B cell (primary cell): ENCODE data around the gene RHOT2. TPM values are rescaled to one million over a fixed set of nuclear protein-coding genes. Genes with fewer than 3 reads are reported as not detected.
A peak's percentile ranks its signal among the peaks of the same experiment; 100 is the strongest.

ENCODE experiments used
- ATAC-seq: fragments of 200-7000 bp; cut with Tn5 transposase; one replicate; pipeline ENCODE4 v1.10.0; 2021; ENCODE audit warnings: low read depth, mild to moderate bottlenecking, moderate number of reproducible peaks, moderate library complexity
- CTCF ChIA-PET: fragments of 350-600 bp; sonication (Branson Sonifier 250); formaldehyde crosslinking; loops from one replicate; lab custom pipeline; 2021; ENCODE audit warnings: antibody characterized with exemption, inconsistent platforms; lab: Charles Lee
- POLR2A ChIA-PET: fragments of 350-600 bp; sonication (Branson Sonifier 250); formaldehyde crosslinking; loops from one replicate; lab custom pipeline; 2021; ENCODE audit warnings: antibody characterized with exemption; lab: Charles Lee
- DNase-seq: peaks from one replicate; pipeline ENCODE4 v3.0.0; 2013
- H2AFZ ChIP-seq: 2 replicates; pipeline ENCODE4 v1.6.1; 2012; ENCODE audit warnings: mild to moderate bottlenecking, low read depth, low read length; ENCODE audit not compliant: insufficient read depth, poor library complexity, severe bottlenecking
- H3K27ac ChIP-seq, 2 donors: 1 replicate in 1 of 2; 2 replicates in 1 of 2; pipeline ENCODE4 v1.5.1; 2012 to 2013; ENCODE audit warnings: low read length in 2 of 2, mild to moderate bottlenecking in 2 of 2, moderate library complexity in 1 of 2
- H3K27me3 ChIP-seq, 4 experiments: fragments of 200-600 bp in 1 of 4; sonication (generic) in 1 of 4; replicated peaks in 1 of 4; 1 replicate in 2 of 4; 2 replicates in 2 of 4; pipeline versions ENCODE4 v1.6.1 to v1.7.0; 2013 to 2016; ENCODE audit warnings: low read length in 3 of 4, mild to moderate bottlenecking in 2 of 4, mixed read lengths in 1 of 4, moderate library complexity in 1 of 4; ENCODE audit not compliant: insufficient read depth in 4 of 4, control insufficient read depth in 3 of 4; ENCODE audit errors: control extremely low read depth in 1 of 4
- H3K36me3 ChIP-seq, 2 experiments: replicated peaks in 1 of 2; 1 replicate in 1 of 2; 2 replicates in 1 of 2; pipeline versions ENCODE4 v1.6.1 to v1.7.1; 2013; ENCODE audit warnings: low read length in 1 of 2; ENCODE audit not compliant: insufficient read depth in 2 of 2, control insufficient read depth in 1 of 2; ENCODE audit errors: control extremely low read depth in 1 of 2, extremely low read depth in 1 of 2
- H3K4me1 ChIP-seq, 2 donors: fragments of 200-600 bp in 1 of 2; sonication (generic) in 1 of 2; 1 replicate in 1 of 2; 2 replicates in 1 of 2; pipeline versions ENCODE4 v1.5.1 to v1.6.1; 2013 to 2017; ENCODE audit warnings: low read length in 2 of 2; ENCODE audit not compliant: control insufficient read depth in 2 of 2, insufficient read depth in 2 of 2
- H3K4me2 ChIP-seq: replicated peaks from 2 replicates; pipeline ENCODE3; 2012; ENCODE audit warnings: mild to moderate bottlenecking, low read depth, low read length; ENCODE audit not compliant: poor library complexity, severe bottlenecking
- H3K4me3 ChIP-seq, 5 experiments: fragments of 200-600 bp in 1 of 5; sonication (generic) in 1 of 5; 1 replicate in 3 of 5; 2 replicates in 2 of 5; pipeline versions ENCODE4 v1.5.1 to v1.7.0; 2011 to 2016; ENCODE audit warnings: low read length in 4 of 5, mild to moderate bottlenecking in 4 of 5, low read depth in 2 of 5, control low read depth in 1 of 5, moderate library complexity in 1 of 5; ENCODE audit not compliant: insufficient read depth in 1 of 5; ENCODE audit errors: control extremely low read depth in 1 of 5, extremely low read depth in 1 of 5
- H3K79me2 ChIP-seq: fragments of 200-600 bp; sonication (generic); one replicate; pipeline ENCODE4 v1.6.0; 2016; ENCODE audit warnings: low read length; ENCODE audit not compliant: control insufficient read depth, insufficient read depth
- H3K9ac ChIP-seq: fragments of 200-600 bp; sonication (generic); 2 replicates; pipeline ENCODE4 v1.6.1; 2017; ENCODE audit warnings: mild to moderate bottlenecking, low read length, moderate library complexity
- H3K9me3 ChIP-seq, 3 donors: one replicate each; pipeline versions ENCODE4 v1.6.1 to v1.7.1; 2013; ENCODE audit warnings: low read length in 2 of 3; ENCODE audit not compliant: control insufficient read depth in 2 of 3, insufficient read depth in 1 of 3; ENCODE audit errors: control extremely low read depth in 1 of 3
- H4K20me1 ChIP-seq: 2 replicates; pipeline ENCODE4 v1.6.0; 2012; ENCODE audit warnings: mild to moderate bottlenecking, low read length; ENCODE audit not compliant: insufficient read depth, control insufficient read depth, poor library complexity, severe bottlenecking
- H3K27ac Mint-ChIP-seq: one replicate; pipeline ENCODE4 v1.8.0; 2021; ENCODE audit warnings: mixed read lengths
- H3K27me3 Mint-ChIP-seq: one replicate; pipeline ENCODE4 v1.8.0; 2021; ENCODE audit warnings: mixed read lengths
- H3K4me1 Mint-ChIP-seq: one replicate; pipeline ENCODE4 v1.8.0; 2021; ENCODE audit warnings: mixed read lengths
- H3K4me3 Mint-ChIP-seq: one replicate; pipeline ENCODE4 v1.8.0; 2021; ENCODE audit warnings: mixed read lengths
- H3K9me3 Mint-ChIP-seq: one replicate; pipeline ENCODE4 v1.8.0; 2022; ENCODE audit warnings: mixed read lengths; ENCODE audit not compliant: insufficient read depth
- CTCF ChIP-seq: fragments of 200-600 bp; IDR thresholded peaks from one replicate; pipeline ENCODE4 v1.8.0; 2022; ENCODE audit warnings: antibody characterized with exemption, mild to moderate bottlenecking
- EZH2 ChIP-seq: IDR thresholded peaks from 2 replicates; pipeline ENCODE4 v1.6.1; 2012; ENCODE audit warnings: borderline replicate concordance, low read depth, mild to moderate bottlenecking, moderate library complexity, low read length; ENCODE audit not compliant: insufficient read depth, poor library complexity, severe bottlenecking
- WGBS: methylation state at CpG from one replicate; pipeline ENCODE4 v1.1.5; 2013; ENCODE audit warnings: missing lambda C conversion rate; ENCODE audit not compliant: insufficient coverage; 5-methylcytosine and 5-hydroxymethylcytosine counted together
- intact Hi-C: fragments of 100-400 bp; cut with micrococcal nuclease; formaldehyde crosslinking; loops from one replicate; pipeline ENCODE4 v1.10.0; 2022
- polyA plus RNA-seq: library from polyadenylated mRNA; depleted of rRNA; stranded (reverse); fragments of >200 nt; gene quantifications from 2 replicates; pipeline ENCODE4 v1.2.3, GENCODE V29; 2012
- total RNA-seq, 2 donors: library from RNA; stranded (reverse); fragments of 120-200 nt in 1 of 2; gene quantifications; 1 replicate in 1 of 2; 2 replicates in 1 of 2; pipeline versions ENCODE4 v1.2.3 to v1.2.4, GENCODE V29; 2013 to 2022

RHOT2 gene
- total and polyA plus RNA-seq, 2 donors (not counting 1 experiment from before 2014, with no cell fraction given), result 207 to 461 TPM

GRCh38 chr16:720447-720989 is 52.6 kb downstream of the RHOT2 start:
- DNase-seq (peak; percentile 59), ATAC-seq (no peak)
- Histone ChIP-seq H3K9me3 (peaks cover 0 to 11% (median 0%) of the 10 kb centered on the region in 3 donors), H3K27ac (peak overlapping the region; percentile 54 to 86), H3K79me2 (no peaks in the 10 kb centered on the region), H3K4me2 (peak overlapping the region; percentile 98), H3K4me3 (peak overlapping the region; percentile 34 to 76 (median 73)), H3K36me3 (no peaks in the 10 kb centered on the region), H3K9ac (peak overlapping the region; percentile 77), H3K27me3 (peaks cover 0 to 11% (median 5%) of the 10 kb centered on the region in 4 experiments), H2AFZ (peak overlapping the region; percentile 77), H3K4me1 (peaks cover 23 to 37% of the 10 kb centered on the region in 2 donors), H4K20me1 (peaks cover 20% of the 10 kb centered on the region)
- 0% methylated on average over 36 of the region's 38 CpGs for WGBS
- Mint-ChIP-seq H3K27me3 (no peaks in the 10 kb centered on the region), H3K4me1 (peaks cover 15% of the 10 kb centered on the region), H3K9me3 (no peaks in the 10 kb centered on the region), H3K27ac (peak overlapping the region; percentile 80), H3K4me3 (peak overlapping the region; percentile 84)
- POLR2A ChIA-PET, result interaction anchor here (0.7 to 1.9 kb wide), 4 partner anchors 15 to 37 kb away, joined by 3 to 5 read pairs (median 4); partner anchors contain the start of genes JMJD8 and WDR24
- intact Hi-C loops, result loop anchor here (5.0 kb wide), 1 partner anchor 38 kb away; the partner anchor contains the start of genes JMJD8 and STUB1
- TF ChIP-seq CTCF (no peak), EZH2 (no peak)
- CTCF ChIA-PET, result interaction anchor here (1.1 to 3.8 kb wide), 5 partner anchors 8 to 65 kb away, joined by 3 to 26 read pairs (median 9); partner anchors contain the start of genes CIAO3 and JMJD8
